GM23338 (cell line): Measurements from ENCODE around the gene NPAS2. TPM values are rescaled to one million over a fixed set of nuclear protein-coding genes. Genes with fewer than 3 reads are reported as not detected.

ENCODE experiments used
- ATAC-seq: fragments of 200-7000 bp; cut with Tn5 transposase; 3 replicates; pipeline ENCODE4 v1.9.1; 2020
- DNase-seq: peaks from one replicate; pipeline ENCODE4 v3.0.0-alpha.2; 2015; ENCODE audit warnings: low spot score
- H2AFZ ChIP-seq: fragments of 200-600 bp; sonication (generic); 2 replicates; pipeline ENCODE4 v1.8.0; 2016; ENCODE audit warnings: antibody characterized with exemption, mild to moderate bottlenecking, moderate library complexity
- H3F3A ChIP-seq: fragments of 200-600 bp; sonication (generic); replicated peaks from 2 replicates; pipeline ENCODE4 v1.8.0; 2017; ENCODE audit warnings: antibody characterized with exemption, mixed run types, low read depth
- H3K27ac ChIP-seq: fragments of 200-600 bp; sonication (generic); 2 replicates; pipeline ENCODE4 v1.6.1; 2016; ENCODE audit warnings: low read depth
- H3K27me3 ChIP-seq: fragments of 200-600 bp; sonication (generic); 2 replicates; pipeline ENCODE4 v1.8.0; 2016; ENCODE audit warnings: mild to moderate bottlenecking, mixed run types, moderate library complexity; ENCODE audit not compliant: insufficient read depth
- H3K36me3 ChIP-seq: fragments of 200-600 bp; sonication (generic); 2 replicates; pipeline ENCODE4 v1.8.0; 2016; ENCODE audit warnings: mild to moderate bottlenecking; ENCODE audit not compliant: insufficient read depth
- H3K4me1 ChIP-seq: fragments of 200-600 bp; sonication (generic); 2 replicates; pipeline ENCODE4 v1.8.0; 2016; ENCODE audit warnings: mild to moderate bottlenecking, moderate library complexity; ENCODE audit not compliant: insufficient read depth
- H3K4me2 ChIP-seq: fragments of 200-600 bp; sonication (generic); 2 replicates; pipeline ENCODE4 v1.7.1; 2017; ENCODE audit warnings: mixed run types
- H3K4me3 ChIP-seq: fragments of 200-600 bp; sonication (generic); 2 replicates; pipeline ENCODE4 v1.6.1; 2016; ENCODE audit warnings: mixed run types
- H3K79me2 ChIP-seq: fragments of 200-600 bp; sonication (generic); replicated peaks from 2 replicates; pipeline ENCODE4 v1.8.0; 2017; ENCODE audit warnings: mild to moderate bottlenecking; ENCODE audit not compliant: insufficient read depth
- H3K9me2 ChIP-seq: fragments of 200-600 bp; sonication (generic); 2 replicates; pipeline ENCODE4 v1.8.0; 2017; ENCODE audit not compliant: insufficient read depth
- H4K20me1 ChIP-seq: fragments of 200-600 bp; sonication (generic); replicated peaks from 2 replicates; pipeline ENCODE4 v1.8.0; 2017; ENCODE audit warnings: mild to moderate bottlenecking; ENCODE audit not compliant: insufficient read depth
- H3K27ac Mint-ChIP-seq: 2 replicates; pipeline ENCODE4 v1.8.0; 2020; ENCODE audit warnings: inconsistent platforms, mild to moderate bottlenecking, moderate library complexity, mixed read lengths
- H3K27me3 Mint-ChIP-seq: 3 replicates; pipeline ENCODE4 v1.8.0; 2022; ENCODE audit warnings: low read depth, mild to moderate bottlenecking, moderate library complexity, mixed read lengths, inconsistent platforms; ENCODE audit not compliant: insufficient read depth, poor library complexity
- H3K36me3 Mint-ChIP-seq: 3 replicates; pipeline ENCODE4 v1.8.0; 2021; ENCODE audit warnings: low read depth, mild to moderate bottlenecking, inconsistent platforms, moderate library complexity, mixed read lengths
- H3K4me1 Mint-ChIP-seq: 3 replicates; pipeline ENCODE4 v1.8.0; 2020; ENCODE audit warnings: mild to moderate bottlenecking, inconsistent platforms, mixed read lengths
- H3K4me3 Mint-ChIP-seq: 3 replicates; pipeline ENCODE4 v1.8.0; 2021; ENCODE audit warnings: moderate library complexity, mild to moderate bottlenecking, inconsistent platforms, mixed read lengths
- H3K9me3 Mint-ChIP-seq: 3 replicates; pipeline ENCODE4 v1.8.0; 2020; ENCODE audit warnings: moderate library complexity, mild to moderate bottlenecking, inconsistent platforms, mixed read lengths
- CREB1 ChIP-seq: fragments of 250-450 bp; sonication (Bioruptor Pico); IDR thresholded peaks from 2 replicates; pipeline ENCODE4 v1.5.0; 2020; ENCODE audit warnings: low read depth, mild to moderate bottlenecking, moderate library complexity
- CTCF ChIP-seq, 2 experiments: fragments of 200-600 bp in 1 of 2; sonication (generic) in 1 of 2; conservative IDR thresholded peaks; 2 replicates each; pipeline versions ENCODE4 v1.5.1 to v1.6.1; 2016 to 2017; ENCODE audit warnings: antibody characterized with exemption in 2 of 2, low read depth in 2 of 2, mild to moderate bottlenecking in 2 of 2, moderate library complexity in 1 of 2
- JUNB ChIP-seq: IDR thresholded peaks from one replicate; pipeline ENCODE4 v1.6.1; 2016; ENCODE audit warnings: antibody characterized with exemption; ENCODE audit not compliant: unreplicated experiment
- NANOG ChIP-seq: IDR thresholded peaks from 2 replicates; pipeline ENCODE4 v1.6.1; 2016; ENCODE audit warnings: antibody characterized with exemption, borderline replicate concordance
- POLR2AphosphoS5 ChIP-seq: IDR thresholded peaks from 2 replicates; pipeline ENCODE4 v1.6.1; 2016; ENCODE audit warnings: antibody characterized with exemption, low read depth
- ZNF114 ChIP-seq: fragments of 250-450 bp; sonication (Bioruptor Pico); IDR thresholded peaks from 2 replicates; pipeline ENCODE4 v1.5.0; 2020; ENCODE audit warnings: mild to moderate bottlenecking, moderate library complexity
- ZNF331 ChIP-seq: fragments of 250-450 bp; sonication (Bioruptor Pico); IDR thresholded peaks from 2 replicates; pipeline ENCODE4 v1.5.0; 2020; ENCODE audit warnings: low read depth, mild to moderate bottlenecking, moderate library complexity
- ZNF462 ChIP-seq: fragments of 250-450 bp; sonication (Bioruptor Pico); IDR thresholded peaks from 2 replicates; pipeline ENCODE4 v1.5.0; 2020; ENCODE audit warnings: mild to moderate bottlenecking, moderate library complexity
- polyA plus RNA-seq: library from polyadenylated mRNA; unstranded; fragments of >200 nt; fragmentation: Nextera tagmentation; extraction: Ambion mirVana; gene quantifications from 2 replicates; pipeline ENCODE4 v1.2.1, GENCODE V29; 2016
- total RNA-seq: library from RNA; depleted of rRNA; stranded (reverse); fragments of >200 nt; shearing (Covaris generic); gene quantifications from 2 replicates; pipeline ENCODE4 v1.2.3, GENCODE V29; 2014

NPAS2 gene
- total and polyA plus RNA-seq, 2 experiments from 2014 or later = 0.56 to 1.1 TPM

GRCh38 chr2:100852999-100853908 is 33.3 kb downstream of the NPAS2 start:
- Histone ChIP-seq H3K36me3 (no peaks in the 10 kb centered on the region), H4K20me1 (no peaks in the 10 kb centered on the region), H2AFZ (peak overlapping the region; percentile 14; the same call in 1 of the 2 replicates), H3K27ac (no peak overlapping the region), H3K27me3 (no peaks in the 10 kb centered on the region), H3K9me2 (no peaks in the 10 kb centered on the region), H3F3A (no peaks in the 10 kb centered on the region), H3K4me1 (no peaks in the 10 kb centered on the region), H3K4me2 (no peak overlapping the region), H3K4me3 (no peak overlapping the region), H3K79me2 (no peaks in the 10 kb centered on the region)
- Mint-ChIP-seq H3K9me3 (no peaks in the 10 kb centered on the region), H3K36me3 (no peaks in the 10 kb centered on the region), H3K27ac (no peak overlapping the region), H3K4me3 (no peak overlapping the region), H3K27me3 (peaks cover 10% of the 10 kb centered on the region), H3K4me1 (peaks cover 9% of the 10 kb centered on the region; the same call in 2 of the 3 replicates)
- TF ChIP-seq POLR2AphosphoS5 = no peak
- no peak for TF ChIP-seq NANOG
- no peak for TF ChIP-seq ZNF462 (CRISPR knock-in tag)
- no peak for TF ChIP-seq ZNF114 (CRISPR knock-in tag)
- no peak for TF ChIP-seq JUNB
- TF ChIP-seq CREB1 (CRISPR knock-in tag) = no peak
- TF ChIP-seq ZNF331 (CRISPR knock-in tag) = no peak
- peak; percentile 11 to 49; a peak in 2 of 4 replicates for TF ChIP-seq CTCF (conservative IDR thresholded peaks at IDR 0.05; ENCODE audit: low read depth in 2 of 2)
- peak; percentile 69 for ATAC-seq
- peak; percentile 27 for DNase-seq
